Measurements from ENCODE around the gene INSR. TPM values are rescaled to one million over a fixed set of nuclear protein-coding genes. Genes with fewer than 3 reads are reported as not detected.

Gene INSR
- total RNA-seq, 1 donor from 2014 or later: 69.2 TPM

DNA sequence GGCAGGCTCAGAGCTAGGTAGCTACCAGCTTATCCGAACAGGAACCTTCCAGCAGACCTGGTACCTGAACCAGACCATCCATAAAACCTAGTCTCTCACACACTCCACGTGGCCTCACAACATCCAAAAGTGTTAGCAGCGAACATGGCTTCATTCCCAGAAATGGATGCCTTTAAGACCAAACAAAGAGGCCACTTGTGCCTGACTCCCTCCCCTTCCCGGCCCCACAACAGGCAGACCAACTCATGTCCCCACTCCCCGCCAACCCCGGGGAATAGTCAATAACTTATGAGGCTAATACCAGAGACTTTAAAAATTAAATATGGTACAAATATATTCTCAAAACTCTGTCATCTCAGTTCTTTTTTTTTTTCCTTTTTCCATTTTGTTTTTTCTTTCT, 178.5 kb downstream of the INSR start:
- Mint-ChIP-seq H3K9me3 (ENCODE audit: low read depth) (no peaks in the 10 kb centered on the region), H3K36me3 (ENCODE audit: insufficient read depth) (peaks cover 26% of the 10 kb centered on the region), H3K27me3 (no peaks in the 10 kb centered on the region), H3K4me1 (ENCODE audit: low read depth) (no peaks in the 10 kb centered on the region), H3K27ac (no peak overlapping the region), H3K4me3 (ENCODE audit: low read depth) (no peak overlapping the region)
- TF ChIP-seq, protein P1, sequence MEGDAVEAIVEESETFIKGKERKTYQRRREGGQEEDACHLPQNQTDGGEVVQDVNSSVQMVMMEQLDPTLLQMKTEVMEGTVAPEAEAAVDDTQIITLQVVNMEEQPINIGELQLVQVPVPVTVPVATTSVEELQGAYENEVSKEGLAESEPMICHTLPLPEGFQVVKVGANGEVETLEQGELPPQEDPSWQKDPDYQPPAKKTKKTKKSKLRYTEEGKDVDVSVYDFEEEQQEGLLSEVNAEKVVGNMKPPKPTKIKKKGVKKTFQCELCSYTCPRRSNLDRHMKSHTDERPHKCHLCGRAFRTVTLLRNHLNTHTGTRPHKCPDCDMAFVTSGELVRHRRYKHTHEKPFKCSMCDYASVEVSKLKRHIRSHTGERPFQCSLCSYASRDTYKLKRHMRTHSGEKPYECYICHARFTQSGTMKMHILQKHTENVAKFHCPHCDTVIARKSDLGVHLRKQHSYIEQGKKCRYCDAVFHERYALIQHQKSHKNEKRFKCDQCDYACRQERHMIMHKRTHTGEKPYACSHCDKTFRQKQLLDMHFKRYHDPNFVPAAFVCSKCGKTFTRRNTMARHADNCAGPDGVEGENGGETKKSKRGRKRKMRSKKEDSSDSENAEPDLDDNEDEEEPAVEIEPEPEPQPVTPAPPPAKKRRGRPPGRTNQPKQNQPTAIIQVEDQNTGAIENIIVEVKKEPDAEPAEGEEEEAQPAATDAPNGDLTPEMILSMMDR (IDR thresholded peaks at IDR 0.05; ENCODE audit: unreplicated experiment): no peak
- DNase-seq (ENCODE audit: low spot score, unreplicated experiment): no peak

DNA sequence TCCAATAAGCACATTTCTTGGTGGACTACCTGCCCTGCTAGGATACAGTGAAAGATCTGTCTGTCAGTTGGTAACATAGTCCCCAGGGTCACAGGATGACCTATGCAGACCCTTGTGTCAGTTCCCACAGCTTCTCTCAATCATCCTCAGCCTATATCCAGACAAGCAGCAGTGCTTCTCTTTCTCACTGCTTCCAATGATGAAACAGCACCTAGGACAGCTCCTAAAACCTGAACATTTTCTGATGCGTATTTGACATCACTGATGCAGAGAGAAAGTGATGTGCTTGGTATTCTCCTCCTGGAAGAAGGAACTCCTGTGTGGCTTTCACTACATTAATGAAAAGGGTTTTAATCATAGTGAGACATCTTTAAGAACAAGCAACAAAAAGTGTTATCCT, 181.0 kb downstream of the INSR start:
- Mint-ChIP-seq H3K27me3 (no peaks in the 10 kb centered on the region), H3K36me3 (ENCODE audit: insufficient read depth) (peaks cover 11% of the 10 kb centered on the region), H3K4me1 (ENCODE audit: low read depth) (peaks cover 2% of the 10 kb centered on the region), H3K27ac (no peak overlapping the region), H3K4me3 (ENCODE audit: low read depth) (no peak overlapping the region), H3K9me3 (ENCODE audit: low read depth) (no peaks in the 10 kb centered on the region)
- DNase-seq (ENCODE audit: low spot score, unreplicated experiment): no peak
- TF ChIP-seq, protein P1 (IDR thresholded peaks at IDR 0.05; ENCODE audit: unreplicated experiment): no peak

DNA sequence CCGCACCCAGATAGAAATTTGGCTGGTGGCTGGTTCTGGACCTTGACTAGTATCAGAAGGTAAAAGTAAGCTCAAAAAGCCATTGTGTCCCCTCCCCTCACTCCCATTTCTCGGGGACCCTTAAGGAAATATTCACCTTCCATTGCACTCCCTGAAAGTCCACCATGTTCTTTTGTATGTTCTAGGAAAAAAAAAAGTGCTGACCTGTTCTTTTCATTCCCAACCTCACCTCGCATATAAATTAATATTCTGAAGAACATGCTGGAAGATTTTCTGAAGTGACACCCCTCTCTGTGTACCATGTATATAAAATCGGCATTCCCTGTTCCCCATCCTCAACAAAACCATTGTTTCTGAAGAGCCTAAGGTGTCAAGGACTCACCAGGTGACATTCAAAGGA, 181.5 kb downstream of the INSR start:
- no peaks in the 10 kb centered on the region for H3K27me3 Mint-ChIP-seq
- peaks cover 11% of the 10 kb centered on the region for H3K36me3 Mint-ChIP-seq (ENCODE audit: insufficient read depth)
- TF ChIP-seq, protein P1 (IDR thresholded peaks at IDR 0.05; ENCODE audit: unreplicated experiment): no peak
- peaks cover 2% of the 10 kb centered on the region for H3K4me1 Mint-ChIP-seq (ENCODE audit: low read depth)
- H3K4me3 Mint-ChIP-seq (ENCODE audit: low read depth): no peak overlapping the region
- H3K9me3 Mint-ChIP-seq (ENCODE audit: low read depth): no peaks in the 10 kb centered on the region
- no peak overlapping the region for H3K27ac Mint-ChIP-seq
- no peak for DNase-seq (ENCODE audit: low spot score, unreplicated experiment)

DNA sequence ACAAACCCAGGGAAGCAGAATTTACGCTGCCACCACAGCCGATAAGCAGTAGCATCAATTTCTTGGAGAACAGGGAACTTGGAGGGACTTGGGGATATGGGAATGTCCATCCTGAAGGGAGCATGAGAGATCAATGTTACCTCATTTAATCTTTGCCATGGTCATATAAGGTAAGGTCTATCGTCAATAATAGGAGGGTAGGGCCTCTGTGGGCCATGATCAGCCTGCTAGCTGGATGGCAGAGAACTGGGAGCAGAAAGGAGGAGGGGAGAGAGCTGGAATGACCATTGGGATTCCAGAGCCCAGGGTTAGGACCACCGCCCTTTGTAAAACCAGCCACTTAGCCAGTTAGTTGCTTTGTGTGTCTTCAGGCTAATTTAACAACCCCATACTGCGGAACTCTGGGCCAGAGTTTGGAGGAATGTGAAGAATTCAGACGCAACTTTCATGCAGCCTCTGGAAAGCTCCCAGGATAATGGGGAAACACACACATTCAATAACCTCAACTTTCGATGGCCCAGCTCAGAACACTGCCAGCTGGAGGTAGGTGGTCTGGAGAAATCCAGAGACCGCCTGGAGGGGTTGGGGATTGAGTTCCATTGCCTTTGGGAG, 184.4 kb downstream of the INSR start:
- no peaks in the 10 kb centered on the region for H3K27me3 Mint-ChIP-seq
- H3K27ac Mint-ChIP-seq: no peak overlapping the region

DNA sequence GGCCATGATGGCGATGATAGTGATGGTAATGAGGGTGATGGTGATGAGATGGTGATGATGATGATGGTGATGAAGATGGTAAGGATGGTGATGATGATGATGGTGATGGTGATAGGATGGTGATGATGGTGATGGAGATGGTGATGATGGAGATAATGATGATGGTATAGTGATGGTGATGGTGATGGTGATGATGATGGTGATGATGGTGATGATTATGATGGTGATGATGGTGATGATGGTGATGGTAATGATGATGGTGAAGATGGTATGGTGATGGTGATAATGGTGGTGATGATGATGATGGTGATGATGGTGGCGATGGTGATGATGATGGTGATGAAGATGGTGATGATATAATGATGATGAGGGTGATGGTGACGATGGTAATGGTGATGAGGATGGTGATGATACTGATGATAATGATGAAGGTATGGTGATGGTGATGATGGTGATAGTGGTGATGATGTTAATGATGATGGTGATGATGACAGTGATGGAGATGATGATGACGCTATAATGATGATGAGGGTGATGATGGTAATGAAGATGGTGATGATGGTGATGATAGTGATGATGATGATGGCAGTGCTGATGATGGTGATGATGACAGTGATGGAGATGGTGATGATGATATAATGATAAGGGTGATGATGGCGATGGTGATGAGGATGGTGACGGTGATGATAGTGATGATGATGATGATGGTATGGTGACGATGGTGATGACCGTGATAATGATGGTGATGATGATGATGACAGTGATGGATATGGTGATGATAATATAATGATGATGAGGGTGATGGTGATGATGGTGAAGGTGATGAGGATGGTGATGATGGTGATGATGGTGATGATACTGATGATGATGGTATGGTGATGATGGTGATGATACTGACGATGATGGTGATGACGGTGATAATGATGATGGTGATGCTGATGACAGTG, 187.2 kb downstream of the INSR start:
- DNase-seq (ENCODE audit: low spot score, unreplicated experiment): no peak
- no peaks in the 10 kb centered on the region for H3K9me3 Mint-ChIP-seq (ENCODE audit: low read depth)
- no peak overlapping the region for H3K4me3 Mint-ChIP-seq (ENCODE audit: low read depth)

More for the DNA sequence above, 184.4 kb downstream of the INSR start:
- no peaks in the 10 kb centered on the region for H3K9me3 Mint-ChIP-seq (ENCODE audit: low read depth)
- TF ChIP-seq, protein P1 (IDR thresholded peaks at IDR 0.05; ENCODE audit: unreplicated experiment): no peak
- H3K4me1 Mint-ChIP-seq (ENCODE audit: low read depth): peaks cover 2% of the 10 kb centered on the region
- DNase-seq (ENCODE audit: low spot score, unreplicated experiment): no peak
- H3K4me3 Mint-ChIP-seq (ENCODE audit: low read depth): no peak overlapping the region
- H3K36me3 Mint-ChIP-seq (ENCODE audit: insufficient read depth): peaks cover 4% of the 10 kb centered on the region

More for the DNA sequence above, 187.2 kb downstream of the INSR start:
- Mint-ChIP-seq H3K27me3 (no peaks in the 10 kb centered on the region), H3K27ac (no peak overlapping the region), H3K4me1 (ENCODE audit: low read depth) (peaks cover 10% of the 10 kb centered on the region), H3K36me3 (ENCODE audit: insufficient read depth) (no peaks in the 10 kb centered on the region)
- TF ChIP-seq, protein P1 (IDR thresholded peaks at IDR 0.05; ENCODE audit: unreplicated experiment): no peak
